Neuron (in vitro differentiated cells): Measurements from ENCODE around the gene PREX1.

Experiments used
- H2AFZ ChIP-seq: one replicate; pipeline ENCODE4 v1.6.1; 2013; ENCODE audit warnings: low read depth, mild to moderate bottlenecking, inconsistent platforms, low read length, moderate library complexity
- H3K27me3 ChIP-seq: one replicate; pipeline ENCODE4 v1.6.1; 2013; ENCODE audit warnings: low read length; ENCODE audit not compliant: insufficient read depth
- H3K36me3 ChIP-seq: one replicate; pipeline ENCODE4 v1.6.1; 2013; ENCODE audit warnings: low read length; ENCODE audit not compliant: insufficient read depth
- H3K4me1 ChIP-seq: one replicate; pipeline ENCODE4 v1.6.1; 2013; ENCODE audit warnings: low read length; ENCODE audit not compliant: insufficient read depth
- H3K4me3 ChIP-seq: 2 replicates; pipeline ENCODE4 v1.5.1; 2013; ENCODE audit warnings: mild to moderate bottlenecking, low read length, moderate library complexity
- H3K9me3 ChIP-seq: one replicate; pipeline ENCODE4 v1.6.1; 2013; ENCODE audit warnings: low read length

PREX1 gene

GRCh38 chr20:48627737-48628128, 200.1 kb downstream of the PREX1 start:
- Histone ChIP-seq H3K36me3 (peaks cover 63% of the 10 kb centered on the region), H3K4me1 (no peaks in the 10 kb centered on the region), H2AFZ (no peak overlapping the region), H3K27me3 (no peaks in the 10 kb centered on the region), H3K9me3 (no peaks in the 10 kb centered on the region), H3K4me3 (no peak overlapping the region)

GRCh38 chr20:48626938-48627736, 200.7 kb downstream of the PREX1 start:
- Histone ChIP-seq H3K36me3 (peaks cover 57% of the 10 kb centered on the region), H3K27me3 (no peaks in the 10 kb centered on the region), H3K9me3 (no peaks in the 10 kb centered on the region), H2AFZ (no peak overlapping the region), H3K4me3 (no peak overlapping the region), H3K4me1 (no peaks in the 10 kb centered on the region)

GRCh38 chr20:48626226-48626937, 201.4 kb downstream of the PREX1 start:
- H3K4me1 ChIP-seq = no peaks in the 10 kb centered on the region
- H2AFZ ChIP-seq = no peak overlapping the region
- H3K9me3 ChIP-seq = no peaks in the 10 kb centered on the region
- H3K4me3 ChIP-seq = no peak overlapping the region
- peaks cover 53% of the 10 kb centered on the region for H3K36me3 ChIP-seq
- H3K27me3 ChIP-seq = no peaks in the 10 kb centered on the region

GRCh38 chr20:48625136-48625900, 202.5 kb downstream of the PREX1 start:
- H3K36me3 ChIP-seq = peaks cover 44% of the 10 kb centered on the region

GRCh38 chr20:48624315-48625020, 203.3 kb downstream of the PREX1 start:
- no peaks in the 10 kb centered on the region for H3K4me1 ChIP-seq
- H3K9me3 ChIP-seq = no peaks in the 10 kb centered on the region
- H3K27me3 ChIP-seq = no peaks in the 10 kb centered on the region
- no peak overlapping the region for H3K4me3 ChIP-seq
- H2AFZ ChIP-seq = no peak overlapping the region
- peaks cover 38% of the 10 kb centered on the region for H3K36me3 ChIP-seq

More at GRCh38 chr20:48625136-48625900, 202.5 kb downstream of the PREX1 start:
- H3K27me3 ChIP-seq = no peaks in the 10 kb centered on the region
- H3K4me1 ChIP-seq = no peaks in the 10 kb centered on the region
- no peaks in the 10 kb centered on the region for H3K9me3 ChIP-seq
- H3K4me3 ChIP-seq = no peak overlapping the region
- H2AFZ ChIP-seq = no peak overlapping the region

- Histone ChIP-seq H3K4me1 (no peaks in the 10 kb centered on the region), H3K4me3 (no peak overlapping the region), H3K27me3 (no peaks in the 10 kb centered on the region), H2AFZ (no peak overlapping the region), H3K36me3 (peaks cover 33% of the 10 kb centered on the region), H3K9me3 (no peaks in the 10 kb centered on the region)
These were observed 203.9 kb downstream of the PREX1 start for GRCh38 chr20:48623906-48624265.

- H2AFZ ChIP-seq = no peak overlapping the region
- no peaks in the 10 kb centered on the region for H3K27me3 ChIP-seq
- peaks cover 29% of the 10 kb centered on the region for H3K36me3 ChIP-seq
- no peaks in the 10 kb centered on the region for H3K4me1 ChIP-seq
- no peak overlapping the region for H3K4me3 ChIP-seq
- no peaks in the 10 kb centered on the region for H3K9me3 ChIP-seq
These were observed 204.5 kb downstream of the PREX1 start for GRCh38 chr20:48623176-48623905.

GRCh38 chr20:48622421-48622820, 205.4 kb downstream of the PREX1 start:
- Histone ChIP-seq H3K4me3 (no peak overlapping the region), H3K36me3 (peaks cover 21% of the 10 kb centered on the region), H2AFZ (no peak overlapping the region), H3K27me3 (no peaks in the 10 kb centered on the region), H3K9me3 (no peaks in the 10 kb centered on the region), H3K4me1 (no peaks in the 10 kb centered on the region)

GRCh38 chr20:48621376-48622078, 206.3 kb downstream of the PREX1 start:
- Histone ChIP-seq H3K4me1 (no peaks in the 10 kb centered on the region), H3K9me3 (no peaks in the 10 kb centered on the region), H3K27me3 (no peaks in the 10 kb centered on the region), H3K36me3 (peaks cover 13% of the 10 kb centered on the region), H2AFZ (no peak overlapping the region), H3K4me3 (no peak overlapping the region)

GRCh38 chr20:48620507-48621375, 207.1 kb downstream of the PREX1 start:
- Histone ChIP-seq H3K4me1 (no peaks in the 10 kb centered on the region), H2AFZ (no peak overlapping the region), H3K36me3 (peaks cover 6% of the 10 kb centered on the region), H3K27me3 (no peaks in the 10 kb centered on the region), H3K9me3 (no peaks in the 10 kb centered on the region), H3K4me3 (no peak overlapping the region)

- no peaks in the 10 kb centered on the region for H3K27me3 ChIP-seq
- H3K4me1 ChIP-seq = no peaks in the 10 kb centered on the region
These were observed 207.7 kb downstream of the PREX1 start for GRCh38 chr20:48620154-48620506.

More at GRCh38 chr20:48620154-48620506, 207.7 kb downstream of the PREX1 start:
- Histone ChIP-seq H3K9me3 (no peaks in the 10 kb centered on the region), H3K36me3 (peaks cover 6% of the 10 kb centered on the region), H2AFZ (no peak overlapping the region), H3K4me3 (no peak overlapping the region)
